Effector memory CD8-positive, alpha-beta T cell (primary cell): Measurements from ENCODE around the gene KCTD5.

Experiments
- ATAC-seq: fragments of 150-1000 bp; cut with Tn5 transposase; replicated peaks from 2 replicates; pipeline ENCODE4 v1.10.0; 2021; ENCODE audit warnings: mild to moderate bottlenecking, moderate library complexity
- DNase-seq, 3 experiments: peaks; one replicate each; pipeline ENCODE4 v3.0.0; 2021
- H3K27ac Mint-ChIP-seq, 2 donors: one replicate each; pipeline ENCODE4 v1.8.0; 2022; ENCODE audit warnings: mild to moderate bottlenecking in 2 of 2, mixed read lengths in 2 of 2, moderate library complexity in 2 of 2
- H3K27me3 Mint-ChIP-seq, 2 donors: one replicate each; pipeline ENCODE4 v1.8.0; 2022; ENCODE audit warnings: mixed read lengths in 2 of 2
- H3K36me3 Mint-ChIP-seq: one replicate; pipeline ENCODE4 v1.8.0; 2022; ENCODE audit warnings: mild to moderate bottlenecking, moderate library complexity, mixed read lengths; ENCODE audit not compliant: insufficient read depth
- H3K4me1 Mint-ChIP-seq, 2 donors: one replicate each; pipeline ENCODE4 v1.8.0; 2022; ENCODE audit warnings: low read depth in 2 of 2, mixed read lengths in 2 of 2
- H3K4me3 Mint-ChIP-seq, 2 donors: one replicate each; pipeline ENCODE4 v1.8.0; 2022; ENCODE audit warnings: mild to moderate bottlenecking in 2 of 2, mixed read lengths in 2 of 2, moderate library complexity in 2 of 2
- H3K9me3 Mint-ChIP-seq, 2 donors: one replicate each; pipeline ENCODE4 v1.8.0; 2022; ENCODE audit warnings: mixed read lengths in 2 of 2

Gene KCTD5

GRCh38 chr16:2712063-2712441 is 29.7 kb downstream of the KCTD5 start:
- ATAC-seq (no peak), DNase-seq (no peak)
- no peak overlapping the region for H3K27ac Mint-ChIP-seq
- H3K27me3 Mint-ChIP-seq = no peaks in the 10 kb centered on the region
- no peaks in the 10 kb centered on the region for H3K9me3 Mint-ChIP-seq
- H3K4me3 Mint-ChIP-seq = no peak overlapping the region
- peaks cover 5 to 8% of the 10 kb centered on the region in 2 donors for H3K4me1 Mint-ChIP-seq
- H3K36me3 Mint-ChIP-seq = peaks cover 27% of the 10 kb centered on the region

- H3K36me3 Mint-ChIP-seq = peaks cover 23% of the 10 kb centered on the region
- H3K4me1 Mint-ChIP-seq = peaks cover 5 to 8% of the 10 kb centered on the region in 2 donors
- DNase-seq (no peak), ATAC-seq (no peak)
- no peak overlapping the region for H3K4me3 Mint-ChIP-seq
- no peaks in the 10 kb centered on the region for H3K27me3 Mint-ChIP-seq
- H3K27ac Mint-ChIP-seq = no peak overlapping the region
- H3K9me3 Mint-ChIP-seq = no peaks in the 10 kb centered on the region
Measured at GRCh38 chr16:2712546-2712945, 30.2 kb downstream of the KCTD5 start.

GRCh38 chr16:2713523-2713922 is 31.2 kb downstream of the KCTD5 start:
- H3K4me3 Mint-ChIP-seq = no peak overlapping the region
- no peaks in the 10 kb centered on the region for H3K27me3 Mint-ChIP-seq
- DNase-seq (no peak), ATAC-seq (no peak)
- no peak overlapping the region for H3K27ac Mint-ChIP-seq
- H3K9me3 Mint-ChIP-seq = no peaks in the 10 kb centered on the region
- H3K36me3 Mint-ChIP-seq = peaks cover 16% of the 10 kb centered on the region
- H3K4me1 Mint-ChIP-seq = peaks cover 5 to 8% of the 10 kb centered on the region in 2 donors

- H3K4me3 Mint-ChIP-seq = no peak overlapping the region
- H3K4me1 Mint-ChIP-seq = peaks cover 5 to 8% of the 10 kb centered on the region in 2 donors
- H3K27ac Mint-ChIP-seq = no peak overlapping the region
- H3K27me3 Mint-ChIP-seq = no peaks in the 10 kb centered on the region
- DNase-seq (no peak), ATAC-seq (no peak)
- no peaks in the 10 kb centered on the region for H3K9me3 Mint-ChIP-seq
- H3K36me3 Mint-ChIP-seq = peaks cover 16% of the 10 kb centered on the region
Measured at GRCh38 chr16:2713985-2714774, 31.9 kb downstream of the KCTD5 start.

GRCh38 chr16:2715064-2715463 is 32.7 kb downstream of the KCTD5 start:
- H3K4me1 Mint-ChIP-seq = peaks cover 5 to 8% of the 10 kb centered on the region in 2 donors
- H3K36me3 Mint-ChIP-seq = peaks cover 16% of the 10 kb centered on the region
- no peak overlapping the region for H3K4me3 Mint-ChIP-seq
- no peaks in the 10 kb centered on the region for H3K9me3 Mint-ChIP-seq
- H3K27me3 Mint-ChIP-seq = no peaks in the 10 kb centered on the region
- no peak for ATAC-seq
- DNase-seq = no peak
- no peak overlapping the region for H3K27ac Mint-ChIP-seq

GRCh38 chr16:2715519-2715918 is 33.2 kb downstream of the KCTD5 start:
- Mint-ChIP-seq H3K4me3 (peak overlapping the region in 1 of 2 donors; percentile 41), H3K27ac (no peak overlapping the region), H3K36me3 (peaks cover 14% of the 10 kb centered on the region), H3K4me1 (peaks cover 5 to 8% of the 10 kb centered on the region in 2 donors), H3K9me3 (no peaks in the 10 kb centered on the region), H3K27me3 (no peaks in the 10 kb centered on the region)
- DNase-seq (peak; percentile 80 to 83 (median 83)), ATAC-seq (peak; percentile 96)

GRCh38 chr16:2715966-2716885 is 33.9 kb downstream of the KCTD5 start:
- ATAC-seq = no peak
- H3K4me3 Mint-ChIP-seq = peak overlapping the region; percentile 10 to 41

GRCh38 chr16:2716948-2717347 is 34.6 kb downstream of the KCTD5 start:
- H3K27me3 Mint-ChIP-seq = no peaks in the 10 kb centered on the region
- DNase-seq (no peak), ATAC-seq (no peak)
- no peak overlapping the region for H3K27ac Mint-ChIP-seq
- no peak overlapping the region for H3K4me3 Mint-ChIP-seq
- H3K36me3 Mint-ChIP-seq = peaks cover 16% of the 10 kb centered on the region
- peaks cover 5 to 8% of the 10 kb centered on the region in 2 donors for H3K4me1 Mint-ChIP-seq
- no peaks in the 10 kb centered on the region for H3K9me3 Mint-ChIP-seq

More at GRCh38 chr16:2715966-2716885, 33.9 kb downstream of the KCTD5 start:
- Mint-ChIP-seq H3K36me3 (peaks cover 19% of the 10 kb centered on the region), H3K9me3 (no peaks in the 10 kb centered on the region), H3K27ac (no peak overlapping the region), H3K4me1 (peaks cover 5 to 8% of the 10 kb centered on the region in 2 donors), H3K27me3 (no peaks in the 10 kb centered on the region)
- DNase-seq = no peak

GRCh38 chr16:2717383-2718263 is 35.3 kb downstream of the KCTD5 start:
- Mint-ChIP-seq H3K36me3 (peaks cover 10% of the 10 kb centered on the region), H3K9me3 (no peaks in the 10 kb centered on the region), H3K4me3 (no peak overlapping the region), H3K27ac (peak overlapping the region in 1 of 2 donors; percentile 49), H3K4me1 (peaks cover 5 to 8% of the 10 kb centered on the region in 2 donors), H3K27me3 (no peaks in the 10 kb centered on the region)
- DNase-seq = no peak
- ATAC-seq = no peak

GRCh38 chr16:2719328-2720063 is 37.2 kb downstream of the KCTD5 start:
- H3K27ac Mint-ChIP-seq = peak overlapping the region in 1 of 2 donors; percentile 76
- H3K4me3 Mint-ChIP-seq = peak overlapping the region; percentile 79 to 82
- H3K9me3 Mint-ChIP-seq = no peaks in the 10 kb centered on the region
- peaks cover 10% of the 10 kb centered on the region for H3K36me3 Mint-ChIP-seq
- no peak for DNase-seq
- peaks cover 5 to 8% of the 10 kb centered on the region in 2 donors for H3K4me1 Mint-ChIP-seq
- no peak for ATAC-seq
- H3K27me3 Mint-ChIP-seq = peaks cover 4 to 6% of the 10 kb centered on the region in 2 donors

GRCh38 chr16:2720064-2720457 is 37.7 kb downstream of the KCTD5 start, which contains the start of gene PRSS27:
Gene PRSS27, minus strand, starts transcription at chr16:2720224. Its CDS starts 64 bp downstream, at chr16:2720160.
- peaks cover 7% of the 10 kb centered on the region for H3K36me3 Mint-ChIP-seq
- no peak for DNase-seq
- peak within 1 kb of the TSS; percentile 79 to 82 for H3K4me3 Mint-ChIP-seq
- no peak for ATAC-seq
- peak within 1 kb of the TSS; percentile 67 to 76 for H3K27ac Mint-ChIP-seq
- no peaks in the 10 kb centered on the region for H3K9me3 Mint-ChIP-seq
- H3K27me3 Mint-ChIP-seq = peaks cover 7 to 12% of the 10 kb centered on the region in 2 donors
- peaks cover 2 to 5% of the 10 kb centered on the region in 2 donors for H3K4me1 Mint-ChIP-seq
